Renal pelvis (tissue), 4 donors: Measurements from ENCODE around the gene KDM4B. TPM values are rescaled to one million over a fixed set of nuclear protein-coding genes. Genes with fewer than 3 reads are reported as not detected.
"Not testable (repeated sequence)": the region's sequence is repeated elsewhere in the genome, so short reads cannot be mapped to it uniquely, and the experiment has no call there.

Experiments used
- DNase-seq: peaks from one replicate; pipeline ENCODE4 v3.0.0-alpha.2; 2013
- polyA plus RNA-seq, 3 donors: library from polyadenylated mRNA; unstranded; fragments of 120-200 nt; gene quantifications; one replicate each; pipeline ENCODE4 v1.2.1, GENCODE V29; 2013; ENCODE audit not compliant: insufficient read length in 3 of 3

KDM4B gene
- polyA plus RNA-seq, 3 donors: 26.8 to 31.8 (median 28.7) TPM

DNA sequence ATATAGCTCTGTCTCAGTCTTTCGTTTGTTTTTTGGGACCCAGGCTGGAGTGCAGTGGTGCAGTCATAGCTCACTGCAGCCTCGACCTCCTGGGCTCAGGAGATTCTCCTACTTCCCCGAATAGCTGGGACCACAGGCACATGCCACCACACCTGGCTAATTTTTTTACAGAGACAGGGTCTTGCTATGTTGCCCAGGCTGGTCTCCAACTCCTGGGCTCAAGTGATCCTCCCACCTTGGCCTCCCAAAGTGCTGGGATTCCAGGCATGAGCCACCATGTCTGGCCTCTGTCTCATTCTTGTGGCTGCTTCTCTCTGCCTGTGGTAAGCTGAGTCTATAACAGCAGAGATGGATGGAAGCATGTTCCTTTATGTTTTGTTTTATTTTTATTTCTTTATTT, 226.7 kb downstream of the KDM4B start:
- not testable (repeated sequence) for DNase-seq

DNA sequence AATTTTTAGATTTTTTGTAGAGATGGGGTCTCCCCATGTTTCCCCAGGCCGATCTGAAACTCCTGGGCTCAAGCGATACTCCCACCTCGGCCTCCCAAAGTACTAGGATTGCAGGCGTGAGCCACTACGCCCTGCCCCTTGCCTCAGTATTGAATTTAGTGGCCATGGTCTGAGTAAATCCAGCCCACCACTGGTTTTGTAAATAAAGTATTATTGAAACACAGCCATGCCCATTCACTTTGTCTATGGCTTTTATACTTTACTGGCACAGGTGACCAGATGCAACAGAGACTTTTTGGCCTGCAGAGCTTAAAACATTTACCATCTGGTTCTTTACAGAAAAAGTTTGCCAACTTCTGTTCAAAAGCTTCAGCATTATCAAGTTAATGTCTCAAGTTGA, 227.9 kb downstream of the KDM4B start:
- DNase-seq: no peak

DNA sequence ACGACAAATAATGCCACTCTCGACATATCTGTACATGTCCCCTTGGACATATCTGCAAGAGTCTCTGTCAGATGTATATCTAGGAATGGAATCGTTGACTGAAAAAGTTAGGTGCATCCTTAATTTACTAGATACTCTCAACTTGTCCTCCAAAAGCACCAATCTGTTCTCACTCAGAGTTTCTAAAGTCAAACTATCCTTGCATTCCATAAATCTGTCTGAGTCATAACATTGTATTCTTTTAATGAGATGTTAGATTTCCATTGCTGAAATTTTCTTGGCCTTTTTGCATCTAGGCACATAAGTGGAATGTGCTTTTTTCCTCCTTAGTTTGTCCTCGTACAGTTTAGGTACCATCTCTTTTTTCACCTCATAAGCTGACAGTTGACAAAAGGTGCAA, 231.9 kb downstream of the KDM4B start:
- no peak for DNase-seq

DNA sequence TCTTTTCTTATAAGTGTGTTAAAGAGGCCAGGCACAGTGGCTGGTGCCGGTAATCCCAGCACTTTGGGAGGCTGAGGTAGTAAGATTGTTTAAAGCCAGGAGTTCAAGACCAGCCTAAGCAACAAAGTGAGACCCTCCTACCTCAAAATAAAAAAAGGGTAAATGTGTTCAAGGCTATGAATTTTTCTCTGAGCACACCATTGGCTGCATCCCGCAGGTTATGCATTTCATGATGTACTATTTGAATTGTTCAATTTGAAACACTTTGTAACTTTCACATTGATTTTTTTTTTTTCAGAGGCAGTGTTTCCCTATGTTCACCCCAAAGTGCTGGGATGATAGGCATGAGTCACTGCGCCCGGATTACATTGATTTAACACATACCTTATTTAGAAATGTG, 233.6 kb downstream of the KDM4B start:
- DNase-seq: no peak

Other genes starting within 250 kb of the KDM4B start
- 10 to 100 TPM; 18.2 to 28.0 (median 24.3) TPM for gene DPP9, start 245.3 kb upstream of the KDM4B start, polyA plus RNA-seq
- 1 to 10 TPM; 2.3 to 2.7 (median 2.5) TPM for gene FEM1A, start 177.4 kb upstream of the KDM4B start, polyA plus RNA-seq
- 1 to 10 TPM; 7.3 to 7.7 (median 7.6) TPM for gene TICAM1, start 137.4 kb upstream of the KDM4B start, polyA plus RNA-seq
- 10 to 100 TPM; 45.8 to 54.2 (median 52.4) TPM for gene PLIN3, start 101.4 kb upstream of the KDM4B start, polyA plus RNA-seq
- gene ARRDC5, start 66.2 kb upstream of the KDM4B start, polyA plus RNA-seq: not detected
- 10 to 100 TPM; 32.3 to 43.5 (median 42.6) TPM for gene UHRF1, start 59.6 kb upstream of the KDM4B start, polyA plus RNA-seq